ENCODE results near the gene SLC5A12. TPM values are rescaled to one million over a fixed set of nuclear protein-coding genes. Genes with fewer than 3 reads are reported as not detected.

The SLC5A12 gene
- total RNA-seq, 1 experiment from 2014 or later = 0.82 TPM

- Mint-ChIP-seq H3K4me3 (ENCODE audit: unreplicated experiment) (no peak overlapping the region), H3K27ac (ENCODE audit: unreplicated experiment) (no peak overlapping the region), H3K9me3 (ENCODE audit: unreplicated experiment) (no peaks in the 10 kb centered on the region), H3K4me1 (ENCODE audit: low read depth, unreplicated experiment) (no peaks in the 10 kb centered on the region), H3K27me3 (ENCODE audit: insufficient read depth, unreplicated experiment) (no peaks in the 10 kb centered on the region), H3K36me3 (ENCODE audit: insufficient read depth, unreplicated experiment) (no peaks in the 10 kb centered on the region)
- Histone ChIP-seq H3K4me1 (no peaks in the 10 kb centered on the region), H3K9me3 (no peaks in the 10 kb centered on the region), H3K4me3 (ENCODE audit: low read depth, low read length) (no peak overlapping the region), H3K36me3 (ENCODE audit: control insufficient read depth, insufficient read depth, low read length) (no peaks in the 10 kb centered on the region), H3K27me3 (replicated peaks; ENCODE audit: control insufficient read depth, insufficient read depth, low read length) (no peaks in the 10 kb centered on the region)
- no TSS peak for BruUV-seq (replicated peaks)
- ChIA-PET POLR2A (no interaction called here), CTCF (no interaction called here)
- no peak for DNase-seq
- no peak for TF ChIP-seq CTCF (IDR thresholded peaks at IDR 0.05; ENCODE audit: insufficient read depth in 1 of 2, low read depth in 1 of 2, low read length in 1 of 2, severe bottlenecking in 1 of 2, unreplicated experiment in 1 of 2)
- intact Hi-C loops (cut with micrococcal nuclease; ENCODE audit: unreplicated experiment) = no loop called here
Measured at GRCh38 chr11:26687351-26687750, 34.5 kb downstream of the SLC5A12 start.

GRCh38 chr11:26677566-26677965, 44.3 kb downstream of the SLC5A12 start:
- no TSS peak for BruUV-seq (replicated peaks)
- no peaks in the 10 kb centered on the region for H3K36me3 ChIP-seq (ENCODE audit: control insufficient read depth, insufficient read depth, low read length)
- POLR2A ChIA-PET = no interaction called here
- Mint-ChIP-seq H3K4me3 (ENCODE audit: unreplicated experiment) (no peak overlapping the region), H3K27ac (ENCODE audit: unreplicated experiment) (no peak overlapping the region), H3K36me3 (ENCODE audit: insufficient read depth, unreplicated experiment) (no peaks in the 10 kb centered on the region), H3K27me3 (ENCODE audit: insufficient read depth, unreplicated experiment) (peaks cover 2% of the 10 kb centered on the region), H3K9me3 (ENCODE audit: unreplicated experiment) (no peaks in the 10 kb centered on the region), H3K4me1 (ENCODE audit: low read depth, unreplicated experiment) (no peaks in the 10 kb centered on the region)
- intact Hi-C loops (cut with micrococcal nuclease; ENCODE audit: unreplicated experiment) = no loop called here
- CTCF ChIA-PET = no interaction called here
- no peaks in the 10 kb centered on the region for H3K4me1 ChIP-seq
- no peak for TF ChIP-seq CTCF (IDR thresholded peaks at IDR 0.05; ENCODE audit: insufficient read depth in 1 of 2, low read depth in 1 of 2, low read length in 1 of 2, severe bottlenecking in 1 of 2, unreplicated experiment in 1 of 2)
- no peak for DNase-seq
- no peaks in the 10 kb centered on the region for H3K9me3 ChIP-seq
- no peak overlapping the region for H3K4me3 ChIP-seq (ENCODE audit: low read depth, low read length)
- H3K27me3 ChIP-seq (replicated peaks; ENCODE audit: control insufficient read depth, insufficient read depth, low read length) = no peaks in the 10 kb centered on the region

- Mint-ChIP-seq H3K9me3 (ENCODE audit: unreplicated experiment) (no peaks in the 10 kb centered on the region), H3K36me3 (ENCODE audit: insufficient read depth, unreplicated experiment) (no peaks in the 10 kb centered on the region), H3K27ac (ENCODE audit: unreplicated experiment) (no peak overlapping the region), H3K27me3 (ENCODE audit: insufficient read depth, unreplicated experiment) (peaks cover 2% of the 10 kb centered on the region), H3K4me3 (ENCODE audit: unreplicated experiment) (no peak overlapping the region), H3K4me1 (ENCODE audit: low read depth, unreplicated experiment) (no peaks in the 10 kb centered on the region)
- POLR2A ChIA-PET = no interaction called here
- DNase-seq = no peak
- H3K4me1 ChIP-seq = no peaks in the 10 kb centered on the region
- intact Hi-C loops (cut with micrococcal nuclease; ENCODE audit: unreplicated experiment) = no loop called here
- H3K9me3 ChIP-seq = no peaks in the 10 kb centered on the region
- CTCF ChIA-PET = no interaction called here
- no peak for TF ChIP-seq CTCF (IDR thresholded peaks at IDR 0.05; ENCODE audit: insufficient read depth in 1 of 2, low read depth in 1 of 2, low read length in 1 of 2, severe bottlenecking in 1 of 2, unreplicated experiment in 1 of 2)
- no peaks in the 10 kb centered on the region for H3K36me3 ChIP-seq (ENCODE audit: control insufficient read depth, insufficient read depth, low read length)
- H3K4me3 ChIP-seq (ENCODE audit: low read depth, low read length) = no peak overlapping the region
- no peaks in the 10 kb centered on the region for H3K27me3 ChIP-seq (replicated peaks; ENCODE audit: control insufficient read depth, insufficient read depth, low read length)
- BruUV-seq (replicated peaks) = no TSS peak
Measured at GRCh38 chr11:26676641-26677040, 45.2 kb downstream of the SLC5A12 start.
